Stimulated activated naive CD4-positive, alpha-beta T cell treated with Interleukin-2 at 50 U/mL for 16 hours (primary cell): ENCODE measurements around the gene MRPL23.

Experiments
- DNase-seq: peaks from one replicate; lab custom pipeline; 2025; lab: John Stamatoyannopoulos, UW

The MRPL23 gene

DNA sequence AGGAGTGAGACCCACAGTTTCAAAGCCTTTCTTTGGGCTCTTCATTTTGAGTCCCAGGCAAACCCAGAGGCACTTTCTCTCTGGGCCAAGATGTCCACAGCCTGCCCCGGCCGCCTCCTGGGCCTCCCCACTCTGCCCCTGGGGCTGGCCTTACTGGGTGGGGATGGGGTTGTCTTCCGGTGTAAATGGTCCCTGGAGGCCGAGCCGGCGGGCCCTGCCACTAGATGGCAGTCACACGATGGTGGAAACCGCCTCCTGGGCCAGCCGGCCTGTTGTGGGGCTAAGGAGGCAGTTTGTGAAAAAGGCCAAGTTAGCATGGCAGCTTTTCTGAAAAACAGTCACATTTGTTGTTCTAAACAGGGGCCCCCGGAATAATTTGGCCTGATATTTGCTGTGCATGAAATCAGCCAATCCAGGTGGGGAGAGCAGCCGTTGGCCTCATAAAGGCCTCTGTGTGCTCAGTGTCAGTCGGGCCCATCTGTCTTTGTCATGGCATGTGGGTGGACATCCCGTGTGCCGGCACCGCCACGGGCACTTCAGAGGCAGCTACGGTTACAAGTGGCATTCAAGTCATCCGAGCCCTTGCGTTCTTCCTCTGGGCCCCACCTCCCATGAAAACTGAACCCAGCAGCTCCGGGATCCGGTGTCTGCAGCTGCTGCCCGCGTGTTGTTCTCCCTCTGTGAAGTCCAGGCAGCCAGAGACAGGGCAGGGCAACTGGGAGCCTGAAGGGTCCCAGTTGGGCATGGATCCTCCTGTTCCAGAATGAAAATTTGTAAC is 6.5 kb downstream of the MRPL23 start:
- no peak for DNase-seq

DNA sequence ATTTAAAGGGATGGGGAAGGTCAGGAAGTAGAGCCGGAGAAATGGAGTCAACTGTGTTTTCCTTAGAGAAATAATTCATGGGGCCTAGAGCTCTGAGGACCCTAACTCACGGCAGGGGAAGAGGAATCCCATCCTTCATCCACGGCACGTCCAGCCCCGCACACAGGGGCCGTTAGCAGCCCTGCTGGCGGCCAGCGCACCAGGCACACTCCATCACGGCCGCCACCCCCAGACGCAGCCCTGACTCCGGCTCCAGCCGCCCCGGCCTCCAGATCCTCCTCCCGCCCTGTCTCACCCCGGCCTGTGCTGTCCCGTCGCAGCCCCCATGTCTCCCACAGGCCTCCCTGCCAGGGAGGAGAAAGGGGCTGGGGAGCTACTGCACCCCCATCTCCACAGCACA is 11.2 kb downstream of the MRPL23 start:
- DNase-seq, result no peak

DNA sequence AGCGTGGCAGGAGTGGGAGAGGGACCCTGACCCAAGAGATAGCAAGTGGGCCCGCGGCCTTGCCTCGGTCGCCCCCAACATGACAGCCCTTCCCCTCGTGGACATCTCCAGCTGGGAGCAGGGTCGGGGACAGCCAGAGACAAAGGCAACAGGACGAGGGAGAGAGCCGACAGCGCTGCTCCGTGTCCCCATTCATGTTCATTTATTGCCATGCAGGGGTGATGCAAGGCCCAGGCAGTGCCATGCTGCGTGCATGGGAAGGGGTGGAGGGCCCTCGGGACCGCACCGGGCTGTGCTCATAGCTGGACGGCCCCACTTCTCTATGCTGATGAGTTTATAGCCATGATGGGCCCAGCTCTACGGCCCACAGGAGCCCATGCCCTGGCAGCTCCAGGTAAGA is 12.7 kb downstream of the MRPL23 start:
- DNase-seq, result no peak

DNA sequence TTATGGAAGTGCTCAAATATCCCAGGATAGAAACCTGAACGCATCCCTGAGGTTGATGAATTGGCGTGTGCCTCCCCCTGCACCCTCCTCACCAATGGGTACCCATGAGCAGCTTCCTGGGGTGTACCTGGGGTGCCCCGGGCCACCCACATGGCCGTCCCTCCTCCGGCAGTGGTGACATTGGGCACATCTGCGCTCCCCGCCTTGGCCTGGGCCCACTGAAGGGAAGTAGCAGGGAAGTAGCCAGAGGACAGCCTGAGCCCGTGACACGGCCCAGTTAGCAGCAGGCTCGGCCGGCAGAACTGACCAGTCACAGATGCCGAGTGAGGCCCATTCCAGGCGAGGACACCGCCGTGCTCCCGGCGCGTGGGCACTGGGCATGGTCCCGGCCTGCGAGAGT is 16.7 kb downstream of the MRPL23 start:
- DNase-seq, result no peak

DNA sequence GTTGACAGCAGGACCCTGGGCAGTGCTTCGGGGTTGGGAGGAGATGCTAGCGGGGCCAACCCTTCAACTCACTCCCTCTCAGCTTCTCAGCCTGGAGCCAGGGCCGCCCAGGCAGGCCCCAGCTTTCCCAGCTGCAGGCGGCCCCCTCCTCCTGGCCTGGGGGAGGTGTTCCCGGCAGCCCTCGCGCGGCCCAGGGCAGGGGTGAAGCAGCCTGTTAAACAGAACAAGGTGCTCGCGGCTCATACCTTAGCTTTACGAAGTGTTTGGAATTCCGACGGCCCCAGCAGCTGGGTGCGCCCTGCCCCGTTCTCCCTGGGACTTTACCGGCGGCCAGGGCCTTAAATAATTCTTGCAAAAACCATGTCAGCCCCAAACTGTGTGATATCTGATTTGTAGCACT is 17.2 kb downstream of the MRPL23 start:
- DNase-seq, result no peak

DNA sequence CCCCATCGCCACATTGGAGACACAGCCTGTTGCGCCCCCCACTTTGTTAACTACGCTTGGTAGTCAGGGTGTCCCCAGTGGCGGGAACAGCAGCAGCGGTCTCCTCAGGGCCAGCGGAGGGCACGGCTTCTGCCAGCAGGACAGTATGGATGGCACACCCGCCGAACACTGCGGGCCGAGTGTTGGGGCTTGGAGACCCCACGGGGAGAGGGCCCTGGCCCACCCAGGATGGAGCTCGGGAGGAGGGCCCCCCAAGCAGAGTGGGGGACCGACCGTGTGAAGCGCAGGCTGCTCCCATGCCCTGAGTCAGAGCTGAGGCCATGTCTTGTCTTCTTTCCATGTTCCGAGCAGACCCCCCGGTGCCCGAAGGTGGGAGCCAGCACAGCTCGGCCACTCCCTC is 17.8 kb downstream of the MRPL23 start:
- no peak for DNase-seq

DNA sequence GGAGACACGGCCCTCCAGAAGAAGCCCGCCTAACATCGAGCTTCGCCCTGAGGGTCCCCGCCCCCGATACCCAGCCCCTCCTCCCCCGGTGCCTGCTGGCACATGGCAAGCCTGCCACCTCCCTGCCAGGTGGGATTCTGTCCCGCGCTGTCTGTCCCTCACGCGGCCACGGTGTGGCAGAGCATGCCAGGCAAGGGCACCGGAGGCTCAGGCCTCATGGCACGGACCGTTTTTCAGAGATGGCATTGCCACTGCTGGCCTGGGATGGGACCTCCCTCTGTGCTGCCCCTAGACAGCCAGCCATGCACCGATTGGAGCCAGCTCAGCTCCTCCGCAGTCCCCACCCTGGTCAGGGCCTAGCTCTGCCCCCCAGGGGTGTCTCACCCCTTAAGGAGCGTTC is 19.4 kb downstream of the MRPL23 start:
- DNase-seq, result no peak

DNA sequence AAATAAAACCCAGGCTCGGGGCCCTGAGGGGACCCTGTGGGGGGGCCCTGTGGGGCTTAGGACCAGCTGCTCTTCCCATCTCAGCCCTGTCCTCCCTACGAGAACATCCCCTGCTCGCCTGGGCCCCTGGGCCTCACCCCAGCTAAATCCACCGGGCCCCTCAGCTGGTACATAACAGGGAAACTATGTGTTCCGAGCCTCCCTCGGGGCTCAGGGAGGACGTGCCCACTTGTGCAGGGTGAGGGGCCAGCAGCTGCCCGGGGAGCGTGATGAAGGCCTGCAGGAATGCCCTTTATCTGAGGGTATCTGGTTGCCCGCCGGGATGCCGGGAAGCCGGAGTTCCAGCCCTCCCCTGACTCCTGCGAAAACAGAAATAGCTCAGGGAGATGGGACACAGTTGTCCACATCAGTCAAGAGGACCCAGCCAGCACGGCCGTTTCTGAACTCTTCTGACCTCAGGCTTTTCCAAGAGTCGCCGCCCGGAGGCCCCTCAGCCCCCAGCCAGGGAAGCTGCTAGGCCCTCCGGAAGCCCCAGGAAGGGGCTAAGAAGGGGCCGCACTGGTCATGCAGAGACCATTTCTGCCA is 20.6 kb downstream of the MRPL23 start:
- DNase-seq, result no peak

DNA sequence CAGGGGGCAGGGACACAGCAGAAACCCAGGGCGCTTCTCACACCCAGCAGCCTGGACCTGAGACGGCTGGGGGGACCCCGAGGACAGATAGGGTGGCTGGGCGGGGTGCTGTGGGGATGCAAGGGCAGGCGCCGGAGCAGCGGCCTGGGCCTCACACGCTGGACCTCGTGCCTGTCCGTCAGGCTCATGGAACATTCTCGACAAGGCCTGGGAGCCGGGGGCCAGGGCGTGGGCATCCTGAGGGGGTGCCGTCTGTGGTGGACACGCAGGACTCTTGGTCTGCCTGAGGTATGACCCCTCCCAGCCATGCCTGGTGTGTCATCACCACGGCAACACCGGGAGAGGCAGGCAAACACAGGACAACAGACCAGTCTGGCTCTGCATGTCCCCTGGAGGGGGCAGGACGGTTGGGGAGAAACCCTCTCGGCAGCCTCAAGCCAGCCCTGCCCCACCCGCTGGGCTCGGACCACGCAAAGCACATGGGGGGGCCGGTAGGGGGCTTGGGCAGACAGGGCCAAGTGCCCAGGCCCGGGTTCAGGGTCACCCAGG is 21.4 kb downstream of the MRPL23 start:
- DNase-seq, result no peak

DNA sequence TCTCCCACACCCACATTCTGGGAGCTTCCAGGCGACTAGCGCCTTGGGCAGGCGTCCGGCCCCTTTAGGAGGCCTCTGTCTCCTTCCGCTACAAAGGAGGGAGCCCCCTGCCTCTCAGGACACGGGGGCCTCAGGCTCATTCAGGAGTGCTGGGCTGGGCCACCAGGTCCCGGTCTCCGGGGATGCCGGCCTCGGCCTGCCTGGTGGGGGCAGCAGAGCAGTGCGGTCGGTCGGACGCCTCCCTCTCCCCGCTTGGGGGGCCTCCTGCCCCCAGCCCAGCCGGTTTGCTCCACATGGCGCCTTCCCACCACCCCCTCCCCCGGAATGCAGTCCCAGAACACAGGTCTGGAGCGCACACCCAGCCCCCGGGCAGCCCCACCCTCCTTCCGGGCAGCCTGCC is 21.9 kb downstream of the MRPL23 start:
- no peak for DNase-seq

DNA sequence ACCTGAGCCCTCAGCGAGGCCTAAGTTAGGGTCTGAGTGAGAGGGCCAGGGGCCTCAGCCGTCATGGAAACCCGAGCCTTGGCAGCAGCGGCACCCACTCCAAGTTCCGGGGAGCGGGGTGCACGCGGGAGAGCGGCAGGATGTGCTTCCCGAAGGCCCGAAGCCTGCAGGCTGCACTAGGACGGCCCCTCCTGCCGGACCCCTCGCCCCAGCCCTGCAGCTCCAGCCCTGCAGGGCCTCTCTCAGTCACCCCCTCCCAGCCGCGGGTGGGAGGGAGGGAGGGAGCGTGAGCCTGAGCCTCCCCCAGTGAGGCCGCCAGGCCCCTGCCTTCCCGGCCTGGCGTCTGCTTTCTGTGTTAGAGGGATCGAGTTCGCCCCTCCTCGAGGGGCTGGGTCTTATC is 22.6 kb downstream of the MRPL23 start:
- DNase-seq, result no peak

DNA sequence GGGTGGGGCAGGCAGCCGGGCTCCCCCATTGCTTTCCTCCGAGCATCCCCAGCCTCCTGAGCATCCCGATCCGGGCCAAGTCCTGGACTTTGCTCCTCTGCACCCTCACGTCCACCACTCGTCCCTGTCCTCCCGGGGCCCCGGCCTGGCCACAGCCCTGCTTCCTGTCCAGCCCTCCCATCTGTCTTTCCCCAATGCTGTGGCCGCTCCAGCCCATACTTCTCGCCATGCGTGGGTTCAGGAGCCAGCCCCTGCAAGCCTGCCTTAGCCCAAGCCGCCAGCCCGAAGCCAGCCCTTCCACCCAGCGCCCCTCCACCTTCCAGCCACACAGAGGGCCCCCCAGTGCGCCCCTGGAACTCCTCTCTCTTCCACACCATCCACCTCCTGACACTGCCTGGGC is 23.8 kb downstream of the MRPL23 start:
- DNase-seq, result no peak

DNA sequence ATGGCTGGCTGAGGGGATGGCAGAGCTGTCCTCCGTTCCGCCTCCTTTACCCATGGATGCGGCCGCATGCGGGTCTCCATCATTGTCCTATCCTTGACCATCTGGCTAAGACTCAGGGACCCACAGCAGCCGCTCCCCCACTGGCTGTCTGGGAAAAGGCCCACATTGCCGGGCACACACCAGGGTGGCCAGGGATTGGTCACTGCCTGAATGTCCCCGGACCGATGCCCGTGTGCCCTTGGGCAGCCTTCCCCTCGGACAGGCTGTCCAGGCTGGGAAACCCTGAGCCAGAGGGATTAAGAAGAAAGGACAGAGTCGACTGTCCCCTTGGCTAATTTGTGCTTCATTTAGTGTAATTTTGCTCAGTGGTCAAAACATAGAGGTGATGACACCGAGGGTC is 28.1 kb downstream of the MRPL23 start:
- DNase-seq, result no peak

DNA sequence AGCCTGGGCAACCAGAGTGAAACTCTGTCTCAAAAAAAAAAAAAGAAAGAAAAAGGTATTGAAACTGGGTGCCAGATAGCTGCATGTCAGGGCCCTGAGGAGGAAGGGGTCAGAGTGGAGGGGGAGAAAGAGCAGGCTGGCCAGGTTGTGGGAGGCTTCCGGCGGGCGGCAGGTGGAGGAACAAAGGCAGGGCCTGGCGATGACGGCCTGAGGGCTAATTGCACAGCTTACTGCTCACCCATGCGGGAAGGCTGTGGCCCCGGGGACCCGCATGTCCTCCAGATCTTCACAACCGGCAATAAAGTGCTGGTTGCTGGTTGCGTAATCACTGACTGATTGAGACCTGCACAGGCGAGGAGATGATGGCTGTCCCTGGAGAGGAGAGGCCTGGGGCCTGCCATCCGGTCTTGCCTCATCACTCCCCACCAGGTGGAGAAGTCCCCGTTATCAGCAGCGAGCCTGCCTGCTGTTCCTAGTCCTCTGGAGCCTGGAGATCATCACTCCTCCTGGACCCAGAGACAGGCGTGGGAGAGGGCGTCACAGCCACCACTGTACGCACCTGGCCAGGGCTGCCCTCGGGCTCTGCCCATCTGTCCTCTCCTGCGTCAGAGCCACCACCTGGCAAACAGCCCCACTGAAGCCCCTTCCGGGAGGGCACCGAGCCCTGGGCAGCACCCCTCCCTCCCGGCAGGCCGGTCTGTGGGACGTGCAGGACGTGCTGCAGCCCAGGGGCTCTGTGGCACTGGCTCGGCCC is 31.8 kb downstream of the MRPL23 start:
- DNase-seq, result no peak

DNA sequence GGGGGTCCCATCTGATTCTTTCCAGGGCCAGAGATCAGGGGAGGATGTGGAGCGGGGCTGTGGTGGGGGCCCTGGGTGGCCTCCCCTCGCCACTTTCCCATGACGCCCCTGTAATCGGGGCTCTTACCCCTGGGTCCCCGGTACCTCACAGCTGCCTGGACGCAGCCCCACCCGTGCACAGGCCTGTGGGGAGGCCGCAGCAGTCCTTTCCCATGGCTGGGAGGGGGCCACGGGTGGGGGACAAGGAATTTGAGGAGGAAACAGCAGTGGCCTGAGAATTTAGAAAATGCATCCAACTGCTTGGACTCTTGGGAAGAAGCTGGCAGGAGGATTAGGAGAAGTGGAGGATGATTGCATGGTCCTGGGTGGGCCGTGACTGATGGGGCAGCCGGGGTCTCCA is 32.5 kb downstream of the MRPL23 start:
- no peak for DNase-seq

DNA sequence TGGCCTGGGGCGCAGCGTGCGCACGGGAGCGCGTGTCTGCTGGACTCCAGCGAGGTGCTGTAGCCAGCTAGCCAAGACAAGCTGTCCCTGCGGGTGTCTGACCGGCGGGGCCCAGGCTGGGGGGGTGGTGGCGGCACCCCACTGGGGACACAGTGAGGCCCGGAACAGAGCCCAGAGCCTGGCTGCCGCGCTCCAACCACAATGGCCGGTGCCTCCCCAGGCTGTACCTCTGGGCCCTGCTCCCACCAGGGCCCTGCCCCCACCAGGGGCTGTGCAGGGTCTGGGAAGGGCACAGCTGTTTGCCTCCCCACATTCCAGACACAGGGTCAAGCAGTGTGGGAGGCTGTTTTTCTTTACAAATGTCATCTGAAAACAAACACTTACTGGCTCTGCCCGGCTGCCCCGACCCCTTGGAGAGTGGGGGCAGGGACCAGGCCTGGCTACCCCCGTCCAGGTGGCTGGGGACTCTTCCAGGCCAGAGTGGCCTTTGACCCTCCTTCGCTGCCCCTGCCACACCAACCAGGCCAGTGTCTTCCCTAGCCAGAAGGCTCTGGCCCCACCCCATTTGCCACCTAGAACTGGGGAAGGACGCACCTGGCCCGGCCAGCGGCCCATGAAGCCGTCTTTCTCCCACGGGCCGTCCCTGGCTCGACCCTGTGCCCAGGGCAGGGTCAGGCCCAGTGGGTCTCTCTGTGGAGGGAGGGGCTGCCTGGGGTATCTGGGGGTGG is 35.9 kb downstream of the MRPL23 start:
- no peak for DNase-seq

DNA sequence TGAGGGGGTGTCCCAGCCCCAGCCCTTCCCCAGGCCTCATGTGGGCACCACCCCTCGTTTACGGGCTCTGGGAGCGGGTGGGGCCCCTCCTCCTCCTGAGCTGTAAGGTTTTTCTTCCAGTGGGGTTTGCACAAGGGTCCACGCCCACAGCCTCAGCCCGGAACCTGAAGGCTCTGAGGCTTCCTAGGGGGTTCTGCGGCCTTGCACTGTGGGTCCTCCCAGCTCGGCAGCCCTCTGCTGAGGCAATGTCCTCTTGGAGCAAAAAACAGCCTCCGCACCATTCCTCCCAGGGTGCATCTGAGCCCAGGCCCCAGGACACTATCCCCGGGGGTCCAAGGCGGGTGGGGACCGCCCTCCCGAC is 36.4 kb downstream of the MRPL23 start:
- no peak for DNase-seq

DNA sequence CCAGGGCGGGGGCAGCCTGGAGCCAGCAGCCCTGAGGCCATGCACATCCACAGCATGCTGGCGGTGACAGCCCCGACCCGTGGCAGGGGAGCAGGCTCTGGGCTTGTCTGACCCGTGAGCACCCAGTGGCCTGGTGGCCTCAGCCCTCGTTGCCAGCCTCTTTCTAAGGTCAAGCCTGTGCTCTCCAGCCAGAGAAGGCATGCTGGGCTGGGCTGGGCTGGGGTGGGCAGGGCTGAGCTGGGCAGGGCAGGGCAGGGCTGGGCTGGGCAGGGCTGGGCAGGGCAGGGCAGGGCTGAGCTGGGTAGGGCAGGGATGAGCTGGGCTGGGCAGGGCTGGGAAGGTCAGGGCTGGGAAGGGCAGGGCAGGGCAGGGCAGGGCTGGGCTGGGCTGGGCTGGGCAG is 39.9 kb downstream of the MRPL23 start:
- no peak for DNase-seq

DNA sequence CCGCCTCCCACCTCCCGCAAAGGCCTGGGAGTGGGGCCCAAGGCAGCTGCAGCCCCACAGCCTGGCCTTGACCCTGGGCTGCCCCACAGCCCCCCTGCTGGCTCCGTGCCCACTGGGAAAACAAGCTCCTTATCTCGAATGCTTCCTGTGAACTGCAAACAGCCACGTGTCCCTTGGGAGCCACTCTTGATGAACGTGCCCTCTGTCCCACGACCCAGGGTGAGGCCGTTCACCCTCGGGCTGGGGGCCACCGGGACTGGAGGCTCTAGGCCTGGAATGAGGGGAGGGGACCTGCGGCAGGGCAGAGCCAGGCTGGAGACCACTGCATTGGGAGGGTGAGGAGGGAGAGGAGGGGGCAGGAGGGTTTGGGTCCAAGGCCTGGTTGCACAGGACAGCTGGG is 41.0 kb downstream of the MRPL23 start:
- no peak for DNase-seq

DNA sequence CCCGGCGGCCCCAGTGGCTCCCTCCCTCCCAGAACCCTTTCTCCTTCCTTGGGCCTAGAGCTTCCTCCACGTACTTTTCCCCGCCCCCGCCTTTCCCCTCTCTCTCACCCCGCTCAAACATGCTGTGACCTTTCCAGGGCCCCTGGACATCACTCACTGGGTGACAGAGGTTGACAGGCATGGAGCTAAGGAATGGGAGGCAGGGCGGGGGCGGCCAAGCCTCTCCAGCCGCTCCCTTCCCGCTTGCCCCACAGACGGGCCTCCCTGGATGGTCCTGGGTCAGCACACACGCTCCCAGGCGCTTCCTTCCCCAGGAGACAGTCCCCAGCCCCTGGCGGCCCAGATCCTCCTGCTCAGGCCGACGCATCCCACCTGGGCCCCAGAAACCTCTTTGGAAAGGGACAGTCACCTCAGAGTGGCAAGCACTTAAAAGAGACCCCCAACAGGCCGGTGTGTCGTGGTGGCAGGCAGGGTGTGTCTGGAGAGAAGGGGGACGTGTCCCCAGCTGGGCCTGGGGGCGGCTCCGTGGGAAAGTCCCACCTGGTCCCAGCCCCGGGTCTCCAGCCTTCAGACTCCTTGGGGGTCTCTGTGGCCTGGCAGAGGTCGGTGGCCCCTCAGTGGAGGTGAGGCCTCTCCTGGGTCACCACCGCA is 41.7 kb downstream of the MRPL23 start:
- DNase-seq, result no peak

DNA sequence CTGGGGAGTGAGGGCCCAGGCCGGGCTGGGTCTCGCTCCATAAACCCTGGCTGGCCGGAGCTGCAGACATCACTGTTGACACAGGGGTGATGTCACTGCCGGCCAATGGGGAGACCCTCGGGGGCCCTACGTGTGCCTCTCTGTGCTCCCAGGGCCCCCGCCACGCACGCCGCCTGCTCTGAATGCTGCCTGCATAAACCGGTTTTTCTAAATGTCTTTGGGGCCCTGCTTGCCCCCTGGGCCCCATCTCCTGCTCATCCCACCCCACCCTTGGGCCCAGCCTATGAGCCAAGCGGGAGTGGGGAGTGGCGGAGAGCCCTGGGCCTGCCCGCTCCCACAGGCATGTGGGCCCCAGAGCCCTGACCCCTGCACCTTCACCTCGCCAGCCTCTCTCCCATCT is 42.8 kb downstream of the MRPL23 start:
- DNase-seq, result no peak
